GM12864 (cell line): ENCODE results near the gene PCK1.

ENCODE experiments used
- DNase-seq: peaks from one replicate; pipeline ENCODE4 v3.0.0-alpha.2; 2011; ENCODE audit warnings: low read depth
- H3K4me3 ChIP-seq: 2 replicates; pipeline ENCODE4 v1.5.1; 2011; ENCODE audit warnings: mild to moderate bottlenecking, low read depth, low read length, control low read depth
- TF ChIP-seq, protein P1 (sequence below): IDR thresholded peaks from 2 replicates; pipeline ENCODE4 v1.5.1; 2011; ENCODE audit warnings: low read depth, mild to moderate bottlenecking, moderate library complexity, low read length, control low read depth, inconsistent platforms; ENCODE audit errors: missing control alignments

Gene PCK1

GRCh38 chr20:57587278-57587988 is 26.5 kb downstream of the PCK1 start:
- no peak overlapping the region for H3K4me3 ChIP-seq
- DNase-seq: no peak
- TF ChIP-seq, protein P1, sequence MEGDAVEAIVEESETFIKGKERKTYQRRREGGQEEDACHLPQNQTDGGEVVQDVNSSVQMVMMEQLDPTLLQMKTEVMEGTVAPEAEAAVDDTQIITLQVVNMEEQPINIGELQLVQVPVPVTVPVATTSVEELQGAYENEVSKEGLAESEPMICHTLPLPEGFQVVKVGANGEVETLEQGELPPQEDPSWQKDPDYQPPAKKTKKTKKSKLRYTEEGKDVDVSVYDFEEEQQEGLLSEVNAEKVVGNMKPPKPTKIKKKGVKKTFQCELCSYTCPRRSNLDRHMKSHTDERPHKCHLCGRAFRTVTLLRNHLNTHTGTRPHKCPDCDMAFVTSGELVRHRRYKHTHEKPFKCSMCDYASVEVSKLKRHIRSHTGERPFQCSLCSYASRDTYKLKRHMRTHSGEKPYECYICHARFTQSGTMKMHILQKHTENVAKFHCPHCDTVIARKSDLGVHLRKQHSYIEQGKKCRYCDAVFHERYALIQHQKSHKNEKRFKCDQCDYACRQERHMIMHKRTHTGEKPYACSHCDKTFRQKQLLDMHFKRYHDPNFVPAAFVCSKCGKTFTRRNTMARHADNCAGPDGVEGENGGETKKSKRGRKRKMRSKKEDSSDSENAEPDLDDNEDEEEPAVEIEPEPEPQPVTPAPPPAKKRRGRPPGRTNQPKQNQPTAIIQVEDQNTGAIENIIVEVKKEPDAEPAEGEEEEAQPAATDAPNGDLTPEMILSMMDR: no peak

DNA sequence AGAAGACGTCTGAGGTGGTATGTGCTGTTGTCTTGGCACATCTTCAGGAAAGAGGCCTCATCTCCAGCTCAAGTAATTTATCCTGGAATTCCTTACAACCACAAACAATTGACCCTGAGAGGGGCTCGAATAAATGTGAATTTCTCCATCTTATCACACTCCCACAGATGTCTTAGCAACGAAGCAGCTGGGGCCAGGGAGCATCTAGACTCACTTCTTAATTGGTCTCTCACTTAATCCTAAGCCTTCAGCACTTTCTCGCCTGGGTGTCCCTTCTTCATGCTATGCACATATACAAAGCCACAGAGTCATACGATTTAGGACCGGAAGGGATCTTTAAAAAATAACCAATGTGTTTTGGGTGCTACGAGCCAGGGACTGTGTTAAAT is 27.1 kb downstream of the PCK1 start:
- H3K4me3 ChIP-seq: no peak overlapping the region
- no peak for DNase-seq
- TF ChIP-seq, protein P1: no peak

GRCh38 chr20:57588596-57588995 is 27.7 kb downstream of the PCK1 start:
- no peak for DNase-seq
- H3K4me3 ChIP-seq: no peak overlapping the region
- TF ChIP-seq, protein P1: no peak

- DNase-seq: no peak
- TF ChIP-seq, protein P1: no peak
- no peak overlapping the region for H3K4me3 ChIP-seq
Observed at GRCh38 chr20:57589123-57589727, 28.3 kb downstream of the PCK1 start.

DNA sequence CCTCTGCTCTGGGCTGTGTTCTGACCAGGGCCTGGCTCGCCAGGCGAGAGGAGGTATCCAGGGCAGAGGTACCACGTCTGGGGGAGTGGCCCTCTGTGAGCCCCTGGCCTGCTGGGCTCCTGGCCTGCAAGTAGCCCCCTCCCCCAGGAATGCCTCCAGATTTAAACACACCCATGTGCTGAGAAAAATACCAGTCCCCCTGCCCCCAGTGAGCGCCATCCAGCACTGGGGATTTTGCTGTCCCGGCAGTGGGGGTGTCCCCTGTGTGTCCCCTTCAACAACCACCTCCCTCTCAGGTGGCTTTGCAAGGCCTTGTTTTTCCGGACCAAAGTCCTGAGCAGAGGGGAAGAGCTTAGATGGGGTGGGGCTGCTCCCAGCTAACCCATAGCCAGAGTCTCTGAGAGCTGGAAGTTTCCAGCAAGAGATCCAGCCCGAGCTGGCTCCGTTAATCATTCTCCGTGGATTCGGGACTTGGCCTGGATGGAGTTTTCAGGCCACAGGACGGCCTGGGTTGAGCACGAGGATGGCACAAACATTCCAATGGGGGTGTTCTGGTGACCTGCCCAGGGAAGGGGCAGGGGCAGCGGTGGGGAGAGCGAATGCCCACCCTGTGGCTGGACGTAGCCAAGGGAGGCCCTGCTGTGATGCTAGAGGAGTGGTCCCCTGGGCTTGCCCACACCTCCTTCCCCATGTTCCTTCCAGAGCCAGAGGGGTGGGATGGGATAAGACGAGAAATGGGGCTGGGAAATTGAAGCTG is 29.0 kb downstream of the PCK1 start:
- H3K4me3 ChIP-seq: no peak overlapping the region
- DNase-seq: no peak
- TF ChIP-seq, protein P1: no peak

GRCh38 chr20:57590485-57591288 is 29.8 kb downstream of the PCK1 start:
- DNase-seq: no peak
- no peak overlapping the region for H3K4me3 ChIP-seq
- TF ChIP-seq, protein P1: no peak
